Activated naive CD4-positive, alpha-beta T cell treated with anti-CD3 and anti-CD28 coated beads for 36 hours (primary cell): Measurements from ENCODE around the gene TMEM273. TPM values are rescaled to one million over a fixed set of nuclear protein-coding genes. Genes with fewer than 3 reads are reported as not detected.

Experiments
- CTCF ChIA-PET: fragments of 350-600 bp; sonication (Branson Sonifier 250); formaldehyde crosslinking; loops from one replicate; lab custom pipeline; 2021; ENCODE audit warnings: antibody characterized with exemption; lab: Charles Lee
- DNase-seq: peaks from one replicate; pipeline ENCODE4 v3.0.0-alpha.2; 2020
- H3K27ac Mint-ChIP-seq: one replicate; pipeline ENCODE4 v1.8.0; 2021; ENCODE audit warnings: mild to moderate bottlenecking, mixed read lengths
- H3K27me3 Mint-ChIP-seq: one replicate; pipeline ENCODE4 v1.8.0; 2021; ENCODE audit warnings: low read depth, mixed read lengths
- H3K36me3 Mint-ChIP-seq: one replicate; pipeline ENCODE4 v1.8.0; 2021; ENCODE audit warnings: low read depth, mixed read lengths
- H3K4me1 Mint-ChIP-seq: one replicate; pipeline ENCODE4 v1.8.0; 2021; ENCODE audit warnings: low read depth, mixed read lengths
- H3K4me3 Mint-ChIP-seq: one replicate; pipeline ENCODE4 v1.8.0; 2021; ENCODE audit warnings: mild to moderate bottlenecking, moderate library complexity, mixed read lengths
- H3K9me3 Mint-ChIP-seq: one replicate; pipeline ENCODE4 v1.8.0; 2021; ENCODE audit warnings: mixed read lengths
- intact Hi-C: fragments of 100-400 bp; cut with micrococcal nuclease; formaldehyde crosslinking; loops from one replicate; pipeline ENCODE4 v1.15.1; 2023
- total RNA-seq, 2 experiments: library from RNA; stranded (reverse); gene quantifications; one replicate each; pipeline ENCODE4 v1.2.3, GENCODE V29; 2021

TMEM273 gene
- total RNA-seq, 2 experiments from 2014 or later: 0.48 to 0.72 TPM

DNA sequence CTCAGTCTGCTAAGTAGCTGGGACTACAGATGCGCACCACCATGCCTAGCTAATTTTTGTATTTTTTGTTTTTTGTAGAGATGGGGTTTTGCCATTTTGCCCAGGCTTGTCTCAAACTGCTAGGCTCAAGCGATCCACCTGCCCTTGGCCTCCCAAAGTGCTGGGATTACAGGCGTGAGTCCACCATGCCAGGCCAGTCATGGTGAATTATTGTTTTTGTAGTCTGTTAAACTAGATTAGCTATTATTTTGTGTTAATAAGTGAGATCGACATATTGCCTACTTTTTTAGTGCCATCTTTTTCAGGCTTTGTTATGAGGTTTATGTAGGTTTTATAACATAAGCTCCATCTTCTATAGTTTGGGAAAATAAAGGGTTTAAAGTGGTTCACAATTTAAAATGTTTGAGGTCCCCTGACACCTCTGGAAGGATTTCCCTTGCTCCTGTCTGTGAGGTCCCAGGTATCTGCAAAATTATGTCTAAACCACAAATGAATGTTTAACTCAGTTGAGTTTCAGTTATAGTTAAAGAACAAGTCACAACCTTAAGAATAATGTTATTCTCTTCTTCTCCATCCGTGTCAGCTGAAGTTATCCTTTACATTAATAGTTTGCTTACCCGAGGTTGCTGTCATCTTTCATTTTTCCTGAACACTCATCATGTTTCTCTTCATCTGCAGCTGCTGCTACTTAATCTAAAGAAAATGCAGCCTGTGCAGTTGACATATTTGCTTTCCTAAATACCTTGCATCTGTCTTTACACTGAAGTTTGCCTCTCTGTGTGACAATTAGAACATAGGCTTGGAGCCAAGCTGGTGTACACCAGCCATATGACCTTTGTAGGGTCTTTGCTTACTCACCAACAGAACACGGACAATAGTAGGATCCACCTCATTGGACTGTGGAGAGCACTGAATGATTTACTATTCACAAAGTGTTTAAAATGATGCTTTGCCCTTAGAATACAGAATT, 63.9 kb downstream of the TMEM273 start:
- peaks cover 15% of the 10 kb centered on the region for H3K27me3 Mint-ChIP-seq
- CTCF ChIA-PET: no interaction called here
- no peaks in the 10 kb centered on the region for H3K36me3 Mint-ChIP-seq
- no peak overlapping the region for H3K4me3 Mint-ChIP-seq
- intact Hi-C loops: no loop called here
- H3K4me1 Mint-ChIP-seq: no peaks in the 10 kb centered on the region
- H3K9me3 Mint-ChIP-seq: no peaks in the 10 kb centered on the region
- no peak for DNase-seq
- no peak overlapping the region for H3K27ac Mint-ChIP-seq

GRCh38 chr10:49120911-49121310, 67.3 kb downstream of the TMEM273 start:
- H3K4me3 Mint-ChIP-seq: no peak overlapping the region
- H3K9me3 Mint-ChIP-seq: no peaks in the 10 kb centered on the region
- no peaks in the 10 kb centered on the region for H3K36me3 Mint-ChIP-seq
- no peak for DNase-seq
- CTCF ChIA-PET: no interaction called here
- intact Hi-C loops: no loop called here
- H3K4me1 Mint-ChIP-seq: no peaks in the 10 kb centered on the region
- H3K27me3 Mint-ChIP-seq: peaks cover 10% of the 10 kb centered on the region
- H3K27ac Mint-ChIP-seq: no peak overlapping the region

- DNase-seq: no peak
- peaks cover 12% of the 10 kb centered on the region for H3K27me3 Mint-ChIP-seq
- intact Hi-C loops: no loop called here
- H3K27ac Mint-ChIP-seq: no peak overlapping the region
- no peak overlapping the region for H3K4me3 Mint-ChIP-seq
- H3K36me3 Mint-ChIP-seq: no peaks in the 10 kb centered on the region
- no peaks in the 10 kb centered on the region for H3K9me3 Mint-ChIP-seq
- CTCF ChIA-PET: no interaction called here
- H3K4me1 Mint-ChIP-seq: peaks cover 1% of the 10 kb centered on the region
These were observed 68.4 kb downstream of the TMEM273 start for GRCh38 chr10:49119746-49120145.

DNA sequence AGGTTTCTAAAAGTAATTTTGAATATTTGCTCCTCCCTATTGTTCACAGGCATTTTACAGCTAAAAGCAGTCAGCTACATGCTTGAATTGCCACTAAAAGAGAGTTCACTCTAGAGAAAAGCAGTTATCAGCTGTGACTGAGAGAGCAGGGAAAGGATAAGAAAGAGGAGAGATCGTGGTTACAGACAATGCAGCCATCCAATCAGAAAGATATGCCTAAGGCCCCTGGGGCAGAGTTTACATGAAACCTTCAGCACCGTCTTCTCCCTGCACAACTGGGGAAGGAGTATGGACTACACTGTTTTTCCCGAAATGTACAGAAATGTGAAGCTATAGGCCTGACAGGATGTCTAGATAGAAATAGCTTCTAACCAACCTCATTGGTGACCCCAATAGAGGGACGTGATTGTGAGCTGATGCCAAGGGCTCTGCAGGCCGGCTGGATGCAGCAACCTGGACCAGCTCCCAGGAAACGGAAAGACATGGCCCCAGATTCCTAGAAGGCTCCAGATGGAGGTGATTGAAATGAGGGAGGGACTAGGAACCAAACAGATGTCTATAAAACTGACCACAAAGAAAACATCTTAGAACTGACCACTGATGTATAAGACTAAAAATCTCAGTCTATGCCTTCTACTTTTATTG, 69.6 kb downstream of the TMEM273 start:
- H3K27ac Mint-ChIP-seq: no peak overlapping the region
- CTCF ChIA-PET: interaction anchor here (1.0 kb wide), 1 partner anchor 462 kb away, joined by 3 read pairs; no protein-coding TSS in a partner anchor
- no peak overlapping the region for H3K4me3 Mint-ChIP-seq
- no peaks in the 10 kb centered on the region for H3K36me3 Mint-ChIP-seq
- H3K9me3 Mint-ChIP-seq: no peaks in the 10 kb centered on the region
- H3K27me3 Mint-ChIP-seq: peaks cover 15% of the 10 kb centered on the region
- no peak for DNase-seq
- intact Hi-C loops: no loop called here
- H3K4me1 Mint-ChIP-seq: peaks cover 4% of the 10 kb centered on the region

GRCh38 chr10:49117376-49118070, 70.7 kb downstream of the TMEM273 start:
- Mint-ChIP-seq H3K9me3 (no peaks in the 10 kb centered on the region), H3K27ac (no peak overlapping the region), H3K4me1 (peaks cover 4% of the 10 kb centered on the region), H3K27me3 (peaks cover 15% of the 10 kb centered on the region), H3K4me3 (no peak overlapping the region), H3K36me3 (no peaks in the 10 kb centered on the region)
- intact Hi-C loops: no loop called here
- no peak for DNase-seq
- CTCF ChIA-PET: interaction anchor here (1.0 kb wide), 1 partner anchor 461 kb away, joined by 3 read pairs; no protein-coding TSS in a partner anchor

GRCh38 chr10:49116509-49117375, 71.4 kb downstream of the TMEM273 start:
- intact Hi-C loops: no loop called here
- no peak overlapping the region for H3K4me3 Mint-ChIP-seq
- DNase-seq: no peak
- CTCF ChIA-PET: no interaction called here
- H3K36me3 Mint-ChIP-seq: no peaks in the 10 kb centered on the region
- H3K27ac Mint-ChIP-seq: no peak overlapping the region
- peaks cover 4% of the 10 kb centered on the region for H3K4me1 Mint-ChIP-seq
- no peaks in the 10 kb centered on the region for H3K9me3 Mint-ChIP-seq
- H3K27me3 Mint-ChIP-seq: peaks cover 15% of the 10 kb centered on the region

- H3K27ac Mint-ChIP-seq: no peak overlapping the region
- H3K4me1 Mint-ChIP-seq: peaks cover 4% of the 10 kb centered on the region
- H3K9me3 Mint-ChIP-seq: no peaks in the 10 kb centered on the region
- intact Hi-C loops: no loop called here
- no peak overlapping the region for H3K4me3 Mint-ChIP-seq
- H3K36me3 Mint-ChIP-seq: no peaks in the 10 kb centered on the region
- peaks cover 15% of the 10 kb centered on the region for H3K27me3 Mint-ChIP-seq
- DNase-seq: peak; percentile 12
- CTCF ChIA-PET: no interaction called here
These were observed 72.2 kb downstream of the TMEM273 start for GRCh38 chr10:49115796-49116508.

DNA sequence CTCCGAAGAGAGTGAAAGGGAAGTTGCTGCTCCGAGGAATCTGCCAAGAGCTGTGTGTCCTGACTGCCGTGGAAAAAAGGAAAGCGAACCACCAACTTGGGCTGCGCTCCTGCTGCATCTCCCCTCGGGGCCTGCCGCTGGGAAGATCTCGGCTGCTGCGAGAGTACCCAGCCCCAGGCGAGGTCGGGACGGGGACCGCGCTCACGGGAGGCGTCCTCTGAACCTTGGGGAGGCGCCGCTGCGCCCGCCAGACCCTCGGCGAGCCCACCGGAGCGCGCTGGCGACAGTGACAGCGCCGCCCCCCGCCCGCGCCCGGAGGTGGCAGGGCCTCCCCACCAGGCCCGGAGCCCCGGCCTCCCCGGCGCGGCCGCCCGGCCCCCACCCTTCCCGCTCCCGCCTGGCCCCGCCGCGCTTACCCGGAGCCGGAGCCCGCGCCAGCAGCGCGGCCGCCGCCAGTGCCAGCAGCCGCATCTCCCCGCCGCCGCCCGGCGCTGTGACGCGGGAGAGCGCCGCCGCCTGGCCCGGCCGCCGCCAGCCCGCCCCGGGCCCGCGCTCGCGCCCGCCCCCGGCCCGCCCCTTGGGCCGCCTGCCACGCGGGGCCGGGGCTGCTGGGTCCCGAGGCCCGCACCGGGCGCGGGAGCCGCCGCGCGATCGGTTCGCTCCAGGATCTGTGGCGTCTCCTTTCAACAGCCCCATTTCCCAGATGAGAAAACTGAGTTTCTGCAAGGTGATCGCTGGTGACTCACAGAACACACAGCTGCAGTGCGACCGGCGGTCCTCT, 73.0 kb downstream of the TMEM273 start, which contains the start of gene VSTM4:
VSTM4 (minus strand) TSS at position 508 of the 781 bp plus-strand sequence; CDS start at position 471, 37 bp downstream.
- Mint-ChIP-seq H3K27me3 (peaks cover 13% of the 10 kb centered on the region), H3K9me3 (no peaks in the 10 kb centered on the region), H3K36me3 (no peaks in the 10 kb centered on the region), H3K27ac (no peak within 1 kb of the TSS), H3K4me1 (peaks cover 4% of the 10 kb centered on the region), H3K4me3 (no peak within 1 kb of the TSS)
- DNase-seq: no peak
- intact Hi-C loops: no loop called here
- CTCF ChIA-PET: no interaction called here

GRCh38 chr10:49114718-49115014, 73.5 kb downstream of the TMEM273 start:
- no peak for DNase-seq
- H3K4me1 Mint-ChIP-seq: peaks cover 4% of the 10 kb centered on the region
- intact Hi-C loops: no loop called here
- no peaks in the 10 kb centered on the region for H3K36me3 Mint-ChIP-seq
- H3K9me3 Mint-ChIP-seq: no peaks in the 10 kb centered on the region
- H3K27ac Mint-ChIP-seq: no peak overlapping the region
- peaks cover 13% of the 10 kb centered on the region for H3K27me3 Mint-ChIP-seq
- no peak overlapping the region for H3K4me3 Mint-ChIP-seq
- CTCF ChIA-PET: no interaction called here

DNA sequence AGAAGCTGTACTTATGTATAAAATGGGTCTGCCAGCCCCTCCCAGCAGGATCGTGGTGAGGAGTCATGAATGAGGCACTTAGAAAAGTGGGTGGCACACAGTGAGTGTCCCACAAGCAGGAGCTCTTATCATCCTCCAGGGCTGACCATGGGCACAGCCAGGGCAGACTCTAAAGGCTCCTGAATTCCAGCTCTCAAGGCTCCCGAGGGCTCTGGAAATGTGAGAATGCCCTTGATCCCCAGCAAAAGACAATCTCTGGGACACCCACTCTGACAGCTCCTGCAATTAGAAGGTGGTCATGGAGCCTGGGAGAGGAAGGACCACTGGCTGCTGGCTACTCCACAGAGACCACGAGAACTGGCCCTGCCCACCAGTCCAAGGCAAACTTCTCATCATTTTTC, 74.5 kb downstream of the TMEM273 start:
- Mint-ChIP-seq H3K36me3 (no peaks in the 10 kb centered on the region), H3K4me3 (no peak overlapping the region), H3K9me3 (no peaks in the 10 kb centered on the region), H3K27ac (no peak overlapping the region), H3K27me3 (peaks cover 17% of the 10 kb centered on the region), H3K4me1 (peaks cover 4% of the 10 kb centered on the region)
- intact Hi-C loops: no loop called here
- CTCF ChIA-PET: interaction anchor here (0.6 kb wide), 1 partner anchor 138 kb away, joined by 3 read pairs; no protein-coding TSS in a partner anchor
- DNase-seq: no peak

- no peaks in the 10 kb centered on the region for H3K36me3 Mint-ChIP-seq
- H3K4me3 Mint-ChIP-seq: no peak overlapping the region
- intact Hi-C loops: no loop called here
- DNase-seq: no peak
- CTCF ChIA-PET: no interaction called here
- no peaks in the 10 kb centered on the region for H3K9me3 Mint-ChIP-seq
- H3K4me1 Mint-ChIP-seq: peaks cover 4% of the 10 kb centered on the region
- no peak overlapping the region for H3K27ac Mint-ChIP-seq
- peaks cover 17% of the 10 kb centered on the region for H3K27me3 Mint-ChIP-seq
These were observed 75.3 kb downstream of the TMEM273 start for GRCh38 chr10:49112851-49113250.
